ENCODE measurements around the gene UBE2V1. TPM values are rescaled to one million over a fixed set of nuclear protein-coding genes. Genes with fewer than 3 reads are reported as not detected.

UBE2V1 gene
- total and polyA plus RNA-seq, 7 donors = 45.2 to 165 (median 60.3) TPM

DNA sequence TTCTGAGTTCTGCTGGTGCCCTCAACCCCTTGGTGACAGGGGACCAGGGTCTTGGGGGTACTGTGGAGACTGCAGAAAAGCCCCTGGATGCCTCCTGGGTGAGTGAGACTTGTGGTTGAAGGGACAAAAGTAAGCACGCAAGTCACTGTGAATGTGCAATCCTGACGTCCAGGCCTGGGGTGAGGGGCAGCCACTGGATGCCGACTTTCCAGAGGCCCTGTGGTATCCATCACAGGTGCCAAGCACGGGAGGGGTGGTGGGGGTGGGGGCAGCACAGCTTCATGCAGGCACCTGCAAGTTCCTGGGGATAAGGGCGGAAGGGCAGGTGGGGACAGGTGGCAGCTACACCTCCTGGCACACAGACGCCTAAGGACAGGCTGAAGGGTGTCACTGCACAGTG lies 20.1 kb upstream of the UBE2V1 start:
- 40 to 63% (median 42%) methylated on average over 6 of the region's 6 CpGs for WGBS, 3 donors
- no peaks in the 10 kb centered on the region for H3K27me3 ChIP-seq (ENCODE audit: insufficient read depth in 3 of 3, low read length in 2 of 3)
- peaks cover 80% of the 10 kb centered on the region for H3K4me1 ChIP-seq
- no peaks in the 10 kb centered on the region for H3K9me3 ChIP-seq
- no peak overlapping the region for H3K4me3 ChIP-seq
- H3K36me3 ChIP-seq (ENCODE audit: insufficient read depth in 1 of 2, low read depth in 1 of 2) = peaks cover 7 to 24% of the 10 kb centered on the region in 2 donors
- H3K27ac ChIP-seq = peak overlapping the region; percentile 89
- ATAC-seq (peak; percentile 18 to 63 (median 42)), DNase-seq (peak in 1 of 2 donors; percentile 57)
- intact Hi-C loops (cut with DNase I) = no loop called here
- TF ChIP-seq, protein P1, sequence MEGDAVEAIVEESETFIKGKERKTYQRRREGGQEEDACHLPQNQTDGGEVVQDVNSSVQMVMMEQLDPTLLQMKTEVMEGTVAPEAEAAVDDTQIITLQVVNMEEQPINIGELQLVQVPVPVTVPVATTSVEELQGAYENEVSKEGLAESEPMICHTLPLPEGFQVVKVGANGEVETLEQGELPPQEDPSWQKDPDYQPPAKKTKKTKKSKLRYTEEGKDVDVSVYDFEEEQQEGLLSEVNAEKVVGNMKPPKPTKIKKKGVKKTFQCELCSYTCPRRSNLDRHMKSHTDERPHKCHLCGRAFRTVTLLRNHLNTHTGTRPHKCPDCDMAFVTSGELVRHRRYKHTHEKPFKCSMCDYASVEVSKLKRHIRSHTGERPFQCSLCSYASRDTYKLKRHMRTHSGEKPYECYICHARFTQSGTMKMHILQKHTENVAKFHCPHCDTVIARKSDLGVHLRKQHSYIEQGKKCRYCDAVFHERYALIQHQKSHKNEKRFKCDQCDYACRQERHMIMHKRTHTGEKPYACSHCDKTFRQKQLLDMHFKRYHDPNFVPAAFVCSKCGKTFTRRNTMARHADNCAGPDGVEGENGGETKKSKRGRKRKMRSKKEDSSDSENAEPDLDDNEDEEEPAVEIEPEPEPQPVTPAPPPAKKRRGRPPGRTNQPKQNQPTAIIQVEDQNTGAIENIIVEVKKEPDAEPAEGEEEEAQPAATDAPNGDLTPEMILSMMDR (IDR thresholded peaks at IDR 0.05) = no peak

DNA sequence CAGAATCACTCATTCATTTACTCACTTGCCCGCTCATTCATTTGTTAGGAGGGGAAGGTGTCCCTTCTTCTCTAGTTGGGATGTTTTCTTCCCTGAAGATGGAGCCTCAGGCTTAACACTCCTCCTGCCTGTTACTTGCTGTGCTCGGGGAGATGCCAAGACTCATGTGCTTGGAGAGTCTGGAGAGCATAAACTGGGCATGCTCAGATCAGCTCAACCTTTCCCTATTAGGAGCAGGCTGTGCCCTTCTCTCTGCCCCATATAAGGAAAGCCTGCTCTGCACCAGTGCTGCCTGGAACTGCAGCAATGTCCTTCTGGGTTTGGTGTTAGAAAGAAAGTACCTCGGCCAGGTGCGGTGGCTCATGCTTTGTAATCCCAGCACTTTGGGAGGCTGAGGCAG lies 18.0 kb upstream of the UBE2V1 start:
- H3K27ac ChIP-seq = peak overlapping the region; percentile 89
- peaks cover 7 to 40% of the 10 kb centered on the region in 2 donors for H3K36me3 ChIP-seq (ENCODE audit: insufficient read depth in 1 of 2, low read depth in 1 of 2)
- intact Hi-C loops (cut with DNase I) = no loop called here
- ATAC-seq (peak; percentile 21 to 75 (median 54)), DNase-seq (peak in 1 of 2 donors; percentile 68)
- H3K27me3 ChIP-seq (ENCODE audit: insufficient read depth in 3 of 3, low read length in 2 of 3) = no peaks in the 10 kb centered on the region
- TF ChIP-seq, protein P1 (IDR thresholded peaks at IDR 0.05) = no peak
- 41 to 60% (median 41%) methylated on average over 4 of the region's 4 CpGs for WGBS, 3 donors
- peaks cover 88% of the 10 kb centered on the region for H3K4me1 ChIP-seq
- no peak overlapping the region for H3K4me3 ChIP-seq
- H3K9me3 ChIP-seq = no peaks in the 10 kb centered on the region

DNA sequence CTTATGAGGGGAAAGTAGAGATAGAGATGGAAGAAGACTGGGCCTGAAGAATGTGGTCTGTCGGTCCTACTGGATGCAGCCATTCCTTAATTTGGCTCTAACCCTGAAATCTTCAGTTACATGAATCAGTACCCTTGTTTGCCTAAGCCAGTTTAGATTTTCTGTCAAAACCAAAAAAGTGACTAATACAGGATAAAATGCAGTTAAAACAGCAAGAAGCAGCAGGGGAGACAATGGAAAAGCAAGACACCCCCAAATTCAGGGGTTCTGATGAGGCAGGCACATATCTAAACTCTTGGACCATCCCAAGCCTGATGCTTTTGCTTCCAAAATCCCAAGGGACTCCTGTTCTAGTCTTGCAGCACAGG lies 17.4 kb upstream of the UBE2V1 start:
- Histone ChIP-seq H3K4me3 (no peak overlapping the region), H3K27me3 (ENCODE audit: insufficient read depth in 3 of 3, low read length in 2 of 3) (no peaks in the 10 kb centered on the region), H3K36me3 (ENCODE audit: insufficient read depth in 1 of 2, low read depth in 1 of 2) (peaks cover 7 to 46% of the 10 kb centered on the region in 2 donors), H3K4me1 (peaks cover 89% of the 10 kb centered on the region), H3K27ac (peak overlapping the region; percentile 89), H3K9me3 (no peaks in the 10 kb centered on the region)
- TF ChIP-seq, protein P1 (IDR thresholded peaks at IDR 0.05) = no peak
- DNase-seq (no peak), ATAC-seq (no peak)
- 26 to 100% (median 86%) methylated on average over 1 of the region's 1 CpG for WGBS, 3 donors
- intact Hi-C loops (cut with DNase I) = no loop called here

DNA sequence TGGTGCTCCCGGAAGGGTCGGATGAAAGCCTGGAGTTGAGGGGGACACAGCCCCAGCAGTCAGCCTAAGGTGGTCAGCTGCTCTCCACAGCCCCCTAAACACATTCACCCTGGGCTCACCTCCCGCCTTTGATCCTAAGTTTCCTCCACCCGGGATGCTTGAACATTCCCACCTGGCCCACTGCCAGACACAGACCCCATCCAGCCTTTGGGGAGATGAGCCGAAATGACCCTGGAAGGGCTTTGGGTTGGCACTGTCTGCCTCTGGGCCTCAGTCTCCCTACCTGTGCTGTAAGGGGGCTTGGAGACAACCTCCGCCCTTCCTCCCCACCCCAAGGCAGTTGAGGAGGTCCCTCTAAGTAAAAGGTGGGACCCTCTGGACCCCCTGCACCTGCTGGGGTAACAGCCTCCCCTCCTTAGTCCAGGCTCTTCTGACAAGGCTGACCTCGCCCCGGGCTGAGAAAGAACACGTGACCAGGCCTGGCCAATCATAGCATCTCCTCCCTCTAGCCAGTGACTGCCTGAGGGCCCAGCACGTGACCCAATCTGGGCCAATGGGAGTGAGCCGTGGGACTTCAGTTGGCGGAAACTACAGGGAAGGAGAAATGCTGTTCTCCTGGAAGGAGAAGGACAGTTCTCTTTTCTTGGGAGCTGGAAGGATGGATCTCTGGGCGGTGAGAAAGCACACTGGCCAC lies 16.9 kb upstream of the UBE2V1 start:
- peaks cover 7 to 52% of the 10 kb centered on the region in 2 donors for H3K36me3 ChIP-seq (ENCODE audit: insufficient read depth in 1 of 2, low read depth in 1 of 2)
- ATAC-seq = no peak
- H3K4me1 ChIP-seq = peaks cover 86% of the 10 kb centered on the region
- intact Hi-C loops (cut with DNase I) = no loop called here
- H3K4me3 ChIP-seq = no peak overlapping the region
- WGBS, 3 donors = 87 to 90% (median 88%) methylated on average over 13 of the region's 13 CpGs
- H3K27me3 ChIP-seq (ENCODE audit: insufficient read depth in 3 of 3, low read length in 2 of 3) = no peaks in the 10 kb centered on the region
- no peak for DNase-seq
- H3K27ac ChIP-seq = peak overlapping the region; percentile 89
- TF ChIP-seq, protein P1 (IDR thresholded peaks at IDR 0.05) = no peak
- H3K9me3 ChIP-seq = no peaks in the 10 kb centered on the region

DNA sequence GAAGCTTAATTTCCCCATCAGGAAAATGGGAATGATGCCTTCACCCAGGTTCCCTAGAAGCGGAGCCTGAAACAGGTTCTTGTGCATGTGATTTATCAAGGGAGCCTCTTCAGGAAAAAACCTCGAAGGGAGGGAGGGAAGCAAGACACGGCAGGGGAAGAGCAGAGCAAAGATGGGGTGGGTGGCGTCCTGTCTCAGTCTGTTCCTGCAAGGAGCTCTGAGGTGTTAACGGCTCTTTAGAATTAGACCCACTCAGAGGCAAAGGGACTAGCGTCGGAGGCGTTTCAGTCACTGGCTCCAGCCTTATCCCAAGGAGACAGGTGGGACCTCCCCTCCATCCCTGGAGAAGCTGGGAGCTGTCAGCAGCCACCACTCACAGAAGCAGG lies 15.6 kb upstream of the UBE2V1 start:
- 84 to 90% (median 87%) methylated on average over 8 of the region's 8 CpGs for WGBS, 3 donors
- intact Hi-C loops (cut with DNase I) = no loop called here
- Histone ChIP-seq H3K27me3 (ENCODE audit: insufficient read depth in 3 of 3, low read length in 2 of 3) (no peaks in the 10 kb centered on the region), H3K36me3 (ENCODE audit: insufficient read depth in 1 of 2, low read depth in 1 of 2) (peaks cover 7 to 65% of the 10 kb centered on the region in 2 donors), H3K4me3 (no peak overlapping the region), H3K4me1 (peaks cover 73% of the 10 kb centered on the region), H3K9me3 (no peaks in the 10 kb centered on the region), H3K27ac (peak overlapping the region; percentile 79)
- TF ChIP-seq, protein P1 (IDR thresholded peaks at IDR 0.05) = no peak
- ATAC-seq (no peak), DNase-seq (no peak)
